GM19468 (cell line): Measurements from ENCODE around the gene SNX32.
A peak's percentile ranks its signal among the peaks of the same experiment; 100 is the strongest.

Experiments
- ATAC-seq: cut with Tn5 transposase; IDR thresholded peaks from one replicate; pipeline ENCODE4 v1.9.1; 2021; ENCODE audit warnings: mild to moderate bottlenecking, moderate library complexity, moderate number of reproducible peaks; ENCODE audit not compliant: unreplicated experiment; ENCODE audit errors: extremely low read depth

Gene SNX32

DNA sequence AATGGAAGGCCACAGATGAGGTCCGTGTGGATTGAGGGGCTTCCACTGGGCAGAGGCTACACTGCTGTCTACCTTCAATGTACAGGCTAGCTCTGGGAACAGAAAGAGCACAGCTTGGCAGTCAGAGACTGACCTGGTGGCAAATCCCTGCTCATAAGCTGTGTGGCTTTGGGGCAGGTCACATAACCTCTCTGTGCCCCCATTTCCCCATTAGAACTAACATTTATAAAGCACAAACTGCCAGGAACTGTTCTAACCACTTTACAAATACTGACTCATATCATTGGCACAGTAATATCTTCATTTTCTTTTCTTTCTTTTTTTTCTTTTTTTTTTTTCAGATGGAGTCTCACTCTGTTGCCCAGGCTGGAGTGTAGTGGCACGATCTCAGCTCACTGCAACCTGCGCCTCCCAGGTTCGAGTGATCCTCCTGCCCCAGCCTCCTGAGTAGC lies 63.3 kb downstream of the SNX32 start:
- no peak for ATAC-seq

GRCh38 chr11:65898656-65899355 lies 65.0 kb downstream of the SNX32 start:
- ATAC-seq: no peak

GRCh38 chr11:65899356-65900124 lies 65.8 kb downstream of the SNX32 start:
- ATAC-seq: no peak

GRCh38 chr11:65900125-65900898 lies 66.5 kb downstream of the SNX32 start, which contains the start of gene FOSL1:
TSS of gene FOSL1 (minus strand) at chr11:65900388. CDS start at chr11:65900339, 49 bp downstream.
- ATAC-seq: peak; percentile 23

- ATAC-seq: no peak
Measured at GRCh38 chr11:65900899-65901180, 67.1 kb downstream of the SNX32 start.

DNA sequence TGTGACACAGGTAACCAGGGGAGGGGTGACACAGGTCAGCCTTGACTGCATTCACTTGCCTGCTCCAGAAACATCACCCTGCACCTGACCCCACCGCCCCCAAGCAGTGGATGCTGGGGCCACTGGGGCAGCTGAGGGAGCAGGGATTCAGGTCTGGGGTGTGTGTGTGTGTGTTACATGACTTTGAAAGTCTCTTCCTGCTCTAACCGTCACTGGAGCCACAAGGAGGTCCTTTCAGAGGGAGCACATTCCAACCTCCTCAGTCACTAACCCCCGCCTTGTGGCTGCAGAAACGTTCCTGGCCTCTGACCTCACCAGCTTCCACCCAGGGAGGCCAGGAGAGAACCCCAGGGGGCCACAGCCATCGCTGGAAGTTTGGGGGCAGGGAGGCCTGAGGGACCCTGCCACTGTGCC lies 69.3 kb downstream of the SNX32 start:
- no peak for ATAC-seq
